HG03045 (cell line): Measurements from ENCODE around the gene KCNN4.

Experiments
- ATAC-seq: cut with Tn5 transposase; IDR thresholded peaks from one replicate; pipeline ENCODE4 v1.9.1; 2021; ENCODE audit warnings: mild to moderate bottlenecking, moderate library complexity; ENCODE audit not compliant: unreplicated experiment

KCNN4 gene

DNA sequence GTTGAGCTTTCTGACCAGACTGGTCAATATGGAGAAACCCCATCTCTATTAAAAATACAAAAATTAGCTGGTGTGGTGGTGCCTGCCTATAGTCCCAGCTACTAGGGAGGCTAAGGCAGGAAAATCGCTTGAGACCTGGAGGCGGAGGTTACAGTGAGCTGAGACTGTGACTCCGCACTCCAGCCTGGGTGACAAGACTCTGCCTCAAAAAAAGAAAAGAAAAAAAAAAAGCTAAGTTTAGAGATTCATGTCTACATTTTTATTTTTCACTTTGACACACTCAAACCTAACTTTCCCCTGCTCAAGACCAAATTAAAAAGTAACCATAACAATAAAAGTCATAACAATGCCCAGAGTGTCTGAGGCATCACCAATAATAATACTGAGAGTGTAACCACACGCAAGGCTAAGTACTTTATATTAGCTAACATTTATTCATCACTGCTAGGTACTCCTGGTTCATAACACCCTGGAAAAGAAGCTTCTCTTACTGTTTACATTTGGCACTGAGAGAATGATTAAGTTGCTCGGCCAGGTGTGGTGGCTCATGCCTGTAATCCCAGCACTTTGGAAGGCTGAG lies 59.2 kb downstream of the KCNN4 start:
- ATAC-seq, result no peak

DNA sequence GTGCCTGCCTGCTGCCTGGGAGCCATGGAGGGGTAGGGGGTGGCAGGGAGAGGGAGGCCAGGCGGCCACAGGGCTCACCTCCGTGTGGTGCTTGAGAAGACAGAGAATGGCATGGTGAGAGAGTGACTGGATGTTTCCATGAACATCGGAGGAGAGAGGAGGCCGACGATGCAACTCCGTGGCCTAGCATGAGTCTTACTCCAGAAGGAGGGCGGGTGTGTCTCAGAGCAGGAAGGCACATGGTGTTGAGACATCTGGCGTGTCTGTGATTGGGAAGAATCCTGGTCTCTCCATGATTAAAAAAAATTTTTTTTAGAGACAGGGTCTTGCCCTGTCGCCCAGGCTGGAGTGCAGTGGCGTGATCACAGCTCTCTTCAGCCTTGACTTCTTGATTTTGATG lies 59.8 kb downstream of the KCNN4 start:
- ATAC-seq, result no peak

DNA sequence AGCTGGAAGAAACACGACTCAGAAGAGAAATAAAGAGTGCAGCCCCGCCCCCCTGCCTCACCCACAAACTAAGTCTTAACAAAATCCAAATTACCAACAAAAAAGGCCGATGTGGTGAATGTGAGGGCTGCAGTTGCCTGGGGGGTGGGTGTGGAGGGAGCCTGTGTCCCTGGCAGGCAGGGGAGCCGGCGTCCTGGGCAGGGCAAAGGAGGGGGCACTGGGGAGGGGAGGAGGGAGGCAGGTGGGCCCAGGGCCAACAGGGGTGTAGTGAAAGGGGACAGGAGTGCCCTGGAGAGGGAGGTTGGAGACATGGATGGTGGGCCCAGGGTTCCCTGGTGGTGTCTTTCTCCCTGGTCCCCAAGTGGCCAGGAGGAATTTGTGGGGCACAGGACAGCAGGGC lies 60.9 kb downstream of the KCNN4 start:
- no peak for ATAC-seq

DNA sequence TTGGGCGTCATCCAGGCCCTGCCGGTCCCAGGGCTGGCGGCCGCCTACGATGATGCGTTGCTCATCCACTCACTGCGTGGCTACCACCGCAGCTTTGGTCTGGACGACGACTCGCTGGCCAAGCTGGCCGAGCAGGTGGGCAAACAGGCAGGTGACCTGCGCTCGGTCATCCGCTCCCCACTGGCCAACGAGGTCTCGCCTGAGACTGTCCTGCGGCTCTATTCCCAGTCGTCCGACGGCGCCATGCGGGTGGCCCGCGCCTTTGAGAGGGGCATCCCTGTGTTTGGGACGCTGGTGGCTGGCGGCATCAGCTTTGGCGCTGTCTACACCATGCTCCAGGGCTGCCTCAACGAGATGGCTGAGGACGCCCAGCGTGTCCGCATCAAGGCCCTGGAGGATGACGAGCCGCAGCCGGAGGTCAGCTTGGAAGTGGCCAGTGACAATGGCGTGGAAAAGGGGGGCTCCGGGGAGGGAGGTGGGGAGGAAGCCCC lies 61.4 kb downstream of the KCNN4 start:
- no peak for ATAC-seq

DNA sequence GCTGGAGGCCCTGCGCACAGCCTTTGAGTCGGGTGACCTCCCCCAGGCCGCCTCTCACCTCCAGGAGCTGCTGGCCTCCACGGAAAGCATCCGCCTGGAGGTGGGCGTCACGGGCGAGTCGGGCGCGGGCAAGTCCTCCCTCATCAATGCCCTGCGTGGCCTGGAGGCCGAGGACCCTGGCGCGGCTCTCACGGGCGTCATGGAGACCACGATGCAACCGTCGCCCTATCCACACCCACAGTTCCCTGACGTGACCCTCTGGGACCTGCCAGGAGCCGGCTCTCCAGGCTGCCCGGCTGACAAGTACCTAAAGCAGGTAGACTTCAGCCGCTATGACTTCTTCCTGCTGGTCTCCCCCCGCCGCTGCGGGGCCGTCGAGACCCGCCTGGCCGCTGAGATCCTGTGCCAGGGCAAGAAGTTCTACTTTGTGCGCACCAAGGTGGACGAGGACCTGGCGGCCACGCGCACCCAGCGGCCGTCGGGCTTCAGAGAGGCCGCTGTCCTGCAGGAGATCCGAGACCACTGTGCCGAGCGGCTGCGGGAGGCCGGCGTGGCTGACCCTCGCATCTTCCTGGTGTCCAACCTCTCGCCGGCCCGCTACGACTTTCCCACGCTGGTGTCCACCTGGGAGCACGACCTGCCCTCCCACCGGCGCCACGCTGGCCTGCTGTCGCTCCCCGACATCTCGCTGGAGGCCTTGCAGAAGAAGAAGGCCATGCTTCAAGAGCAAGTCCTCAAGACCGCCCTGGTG lies 62.0 kb downstream of the KCNN4 start:
- no peak for ATAC-seq
